CD8-positive, alpha-beta memory T cell (primary cell): ENCODE measurements around the gene BPIFB3. TPM values are rescaled to one million over a fixed set of nuclear protein-coding genes. Genes with fewer than 3 reads are reported as not detected.
A peak's percentile ranks its signal among the peaks of the same experiment; 100 is the strongest.

Experiments
- CTCF ChIA-PET: fragments of 350-600 bp; sonication (Branson Sonifier 250); formaldehyde crosslinking; loops from one replicate; lab custom pipeline; 2021; ENCODE audit warnings: antibody characterized with exemption; lab: Charles Lee
- POLR2A ChIA-PET: fragments of 350-600 bp; sonication (Branson Sonifier 250); formaldehyde crosslinking; loops from one replicate; lab custom pipeline; 2021; ENCODE audit warnings: antibody characterized with exemption; lab: Charles Lee
- DNase-seq, 5 donors: peaks; one replicate each; pipeline versions ENCODE4 v3.0.0 to v3.0.0-alpha.2; 2020 to 2022; ENCODE audit warnings: mixed read lengths in 1 of 5
- H3K27ac ChIP-seq: one replicate; pipeline ENCODE4 v1.7.0; 2013; ENCODE audit warnings: low read depth, mild to moderate bottlenecking, low read length, moderate library complexity
- H3K27me3 ChIP-seq: 2 replicates; pipeline ENCODE4 v1.7.0; 2013; ENCODE audit warnings: low read length, mild to moderate bottlenecking; ENCODE audit not compliant: insufficient read depth, poor library complexity, severe bottlenecking
- H3K36me3 ChIP-seq: 2 replicates; pipeline ENCODE4 v1.7.0; 2013; ENCODE audit warnings: mild to moderate bottlenecking, low read length, moderate library complexity; ENCODE audit not compliant: insufficient read depth
- H3K4me1 ChIP-seq: 2 replicates; pipeline ENCODE4 v1.7.0; 2013; ENCODE audit warnings: mild to moderate bottlenecking, low read length, moderate library complexity; ENCODE audit not compliant: insufficient read depth
- H3K4me3 ChIP-seq: 2 replicates; pipeline ENCODE4 v1.7.0; 2013; ENCODE audit warnings: mild to moderate bottlenecking, low read length
- H3K9me3 ChIP-seq: 2 replicates; pipeline ENCODE4 v1.7.0; 2013; ENCODE audit warnings: mild to moderate bottlenecking, low read length
- H3K27ac Mint-ChIP-seq, 8 donors: one replicate each; pipeline ENCODE4 v1.8.0; 2020 to 2021; ENCODE audit warnings: mixed read lengths in 8 of 8, mild to moderate bottlenecking in 6 of 8, inconsistent platforms in 3 of 8, moderate library complexity in 3 of 8
- H3K27me3 Mint-ChIP-seq, 2 donors: one replicate each; pipeline ENCODE4 v1.8.0; 2020 to 2021; ENCODE audit warnings: mixed read lengths in 2 of 2, mild to moderate bottlenecking in 1 of 2, moderate library complexity in 1 of 2
- H3K36me3 Mint-ChIP-seq, 3 donors: one replicate each; pipeline ENCODE4 v1.8.0; 2020 to 2021; ENCODE audit warnings: mixed read lengths in 3 of 3, inconsistent platforms in 1 of 3, mild to moderate bottlenecking in 1 of 3
- H3K4me1 Mint-ChIP-seq, 3 donors: one replicate each; pipeline ENCODE4 v1.8.0; 2020 to 2021; ENCODE audit warnings: mixed read lengths in 3 of 3, inconsistent platforms in 1 of 3, mild to moderate bottlenecking in 1 of 3
- H3K4me3 Mint-ChIP-seq, 7 donors: one replicate each; pipeline ENCODE4 v1.8.0; 2020 to 2021; ENCODE audit warnings: mixed read lengths in 7 of 7, mild to moderate bottlenecking in 6 of 7, moderate library complexity in 4 of 7, inconsistent platforms in 2 of 7
- H3K9me3 Mint-ChIP-seq, 5 donors: one replicate each; pipeline ENCODE4 v1.8.0; 2020 to 2022; ENCODE audit warnings: mixed read lengths in 5 of 5, mild to moderate bottlenecking in 3 of 5, moderate library complexity in 2 of 5, inconsistent platforms in 1 of 5
- polyA plus RNA-seq: library from polyadenylated mRNA; unstranded; fragments of 300-500 nt; fragmentation: Illumina TruSeq; gene quantifications from one replicate; pipeline ENCODE4 v1.2.3, GENCODE V29; 2021
- total RNA-seq, 2 experiments: library from RNA; stranded (reverse); gene quantifications; one replicate each; pipeline ENCODE4 v1.2.3, GENCODE V29; 2021

BPIFB3 gene
- total and polyA plus RNA-seq, 3 experiments from 2014 or later: not detected

DNA sequence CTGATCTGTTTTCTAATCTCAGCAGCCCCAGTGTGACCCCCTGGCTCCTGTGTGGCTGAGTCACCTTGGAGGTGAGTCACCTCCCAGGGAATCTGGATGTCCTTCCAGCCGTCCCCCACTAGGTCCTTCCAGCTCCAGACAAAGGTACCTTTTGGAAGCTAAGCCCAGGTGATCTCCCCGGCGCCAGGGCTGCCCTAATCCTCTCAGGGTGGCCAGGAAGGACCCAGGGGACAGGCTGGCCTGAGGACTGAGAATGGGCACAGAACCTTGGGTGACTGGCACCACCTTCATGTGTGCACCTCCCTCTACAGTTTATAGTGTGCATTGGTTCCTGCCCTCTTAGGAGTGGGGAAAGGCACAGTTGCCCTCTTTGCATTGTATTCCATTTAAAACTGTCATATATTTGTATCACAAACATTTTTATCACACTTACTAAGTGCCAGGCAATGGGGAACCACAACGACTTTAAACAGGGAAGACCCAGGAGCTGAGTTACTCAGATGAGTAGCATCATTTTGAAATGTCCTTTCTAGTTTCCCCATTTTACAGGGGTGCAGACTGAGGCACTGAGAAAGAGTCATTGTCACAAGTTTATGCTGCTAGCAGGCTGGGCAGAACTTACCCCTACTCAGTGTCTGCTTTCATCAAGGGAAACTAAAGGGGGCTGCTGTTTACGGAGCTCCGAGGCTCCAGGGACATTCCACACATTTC is 23.1 kb downstream of the BPIFB3 start:
- Histone ChIP-seq H3K27ac (no peak overlapping the region), H3K9me3 (no peaks in the 10 kb centered on the region), H3K27me3 (no peaks in the 10 kb centered on the region), H3K4me3 (no peak overlapping the region), H3K36me3 (no peaks in the 10 kb centered on the region), H3K4me1 (no peaks in the 10 kb centered on the region)
- ChIA-PET CTCF (interaction anchor here (0.7 to 2.6 kb wide), 3 partner anchors 14 to 281 kb away, joined by 3 to 7 read pairs (median 5); no protein-coding TSS in a partner anchor), POLR2A (no interaction called here)
- H3K27me3 Mint-ChIP-seq: peaks cover 0 to 4% of the 10 kb centered on the region in 2 donors
- no peaks in the 10 kb centered on the region for H3K36me3 Mint-ChIP-seq
- DNase-seq: peak in 1 of 5 donors; percentile 5
- H3K4me3 Mint-ChIP-seq: no peak overlapping the region
- peaks cover 0 to 8% (median 3%) of the 10 kb centered on the region in 3 donors for H3K4me1 Mint-ChIP-seq
- no peak overlapping the region for H3K27ac Mint-ChIP-seq
- no peaks in the 10 kb centered on the region for H3K9me3 Mint-ChIP-seq

- CTCF ChIA-PET: no interaction called here
- Histone ChIP-seq H3K9me3 (no peaks in the 10 kb centered on the region), H3K4me3 (no peak within 1 kb of the TSS), H3K27ac (no peak within 1 kb of the TSS), H3K36me3 (no peaks in the 10 kb centered on the region), H3K27me3 (no peaks in the 10 kb centered on the region), H3K4me1 (no peaks in the 10 kb centered on the region)
- no peak within 1 kb of the TSS for H3K4me3 Mint-ChIP-seq
- H3K9me3 Mint-ChIP-seq: no peaks in the 10 kb centered on the region
- H3K27ac Mint-ChIP-seq: no peak within 1 kb of the TSS
- H3K36me3 Mint-ChIP-seq: no peaks in the 10 kb centered on the region
- peaks cover 0 to 1% of the 10 kb centered on the region in 2 donors for H3K27me3 Mint-ChIP-seq
- H3K4me1 Mint-ChIP-seq: peaks cover 0 to 4% (median 3%) of the 10 kb centered on the region in 3 donors
- no peak for DNase-seq
- POLR2A ChIA-PET: no interaction called here
Observed at GRCh38 chr20:33079259-33079658, 25.6 kb downstream of the BPIFB3 start, which contains the start of gene BPIFB4. TSS of gene BPIFB4 (plus strand) at chr20:33079643. CDS start at chr20:33081527, 1,884 bp downstream.

GRCh38 chr20:33081411-33082154 is 27.9 kb downstream of the BPIFB3 start:
- Mint-ChIP-seq H3K27ac (no peak overlapping the region), H3K4me1 (peaks cover 0 to 4% (median 3%) of the 10 kb centered on the region in 3 donors), H3K9me3 (no peaks in the 10 kb centered on the region), H3K27me3 (no peaks in the 10 kb centered on the region), H3K4me3 (no peak overlapping the region), H3K36me3 (no peaks in the 10 kb centered on the region)
- Histone ChIP-seq H3K4me3 (no peak overlapping the region), H3K27ac (no peak overlapping the region), H3K36me3 (no peaks in the 10 kb centered on the region), H3K4me1 (no peaks in the 10 kb centered on the region), H3K27me3 (no peaks in the 10 kb centered on the region), H3K9me3 (no peaks in the 10 kb centered on the region)
- DNase-seq: no peak
- ChIA-PET POLR2A (no interaction called here), CTCF (no interaction called here)

- H3K4me1 ChIP-seq: no peaks in the 10 kb centered on the region
Observed at GRCh38 chr20:33082546-33082945, 28.8 kb downstream of the BPIFB3 start.

DNA sequence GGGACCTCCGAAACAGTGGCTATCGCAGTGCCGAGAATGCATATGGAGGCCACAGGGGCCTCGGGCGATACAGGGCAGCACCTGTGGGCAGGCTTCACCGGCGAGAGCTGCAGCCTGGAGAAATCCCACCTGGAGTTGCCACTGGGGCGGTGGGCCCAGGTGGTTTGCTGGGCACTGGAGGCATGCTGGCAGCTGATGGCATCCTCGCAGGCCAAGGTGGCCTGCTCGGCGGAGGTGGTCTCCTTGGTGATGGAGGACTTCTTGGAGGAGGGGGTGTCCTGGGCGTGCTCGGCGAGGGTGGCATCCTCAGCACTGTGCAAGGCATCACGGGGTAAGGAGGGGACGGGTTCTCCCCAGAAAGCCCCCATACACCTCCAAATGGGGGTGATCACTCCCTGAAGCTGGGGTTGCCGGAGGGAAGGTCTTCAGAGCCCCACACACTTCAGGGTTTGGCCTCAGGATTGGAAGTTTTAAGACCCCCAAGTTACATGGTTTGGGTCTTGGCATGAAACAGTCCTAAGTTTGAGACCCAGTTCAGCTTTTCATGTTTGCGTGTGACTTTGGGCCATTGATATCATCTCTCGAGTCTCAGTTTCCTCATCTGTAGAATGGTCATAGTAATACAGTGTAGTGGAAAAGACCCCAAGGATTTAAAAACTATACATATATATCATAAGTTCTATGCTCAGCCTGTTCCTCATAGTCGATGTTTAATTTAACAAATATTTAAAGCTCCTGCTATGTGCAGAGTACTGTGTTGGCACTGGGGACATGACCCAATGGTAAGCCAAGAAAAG is 30.0 kb downstream of the BPIFB3 start:
- no peak overlapping the region for H3K27ac ChIP-seq
- no peak overlapping the region for H3K4me3 ChIP-seq
- no peaks in the 10 kb centered on the region for H3K36me3 Mint-ChIP-seq
- no peak overlapping the region for H3K4me3 Mint-ChIP-seq
- no peaks in the 10 kb centered on the region for H3K4me1 ChIP-seq
- H3K27me3 ChIP-seq: no peaks in the 10 kb centered on the region
- no peaks in the 10 kb centered on the region for H3K27me3 Mint-ChIP-seq
- ChIA-PET CTCF (no interaction called here), POLR2A (no interaction called here)
- H3K36me3 ChIP-seq: no peaks in the 10 kb centered on the region
- no peaks in the 10 kb centered on the region for H3K9me3 ChIP-seq
- H3K27ac Mint-ChIP-seq: no peak overlapping the region
- no peaks in the 10 kb centered on the region for H3K9me3 Mint-ChIP-seq
- H3K4me1 Mint-ChIP-seq: no peaks in the 10 kb centered on the region
- DNase-seq: no peak

More at GRCh38 chr20:33082546-33082945, 28.8 kb downstream of the BPIFB3 start:
- Mint-ChIP-seq H3K27me3 (no peaks in the 10 kb centered on the region), H3K4me1 (no peaks in the 10 kb centered on the region), H3K27ac (no peak overlapping the region), H3K9me3 (no peaks in the 10 kb centered on the region), H3K4me3 (no peak overlapping the region), H3K36me3 (no peaks in the 10 kb centered on the region)
- no peaks in the 10 kb centered on the region for H3K27me3 ChIP-seq
- H3K9me3 ChIP-seq: no peaks in the 10 kb centered on the region
- no peak for DNase-seq
- ChIA-PET CTCF (no interaction called here), POLR2A (no interaction called here)
- H3K27ac ChIP-seq: no peak overlapping the region
- H3K36me3 ChIP-seq: no peaks in the 10 kb centered on the region
- H3K4me3 ChIP-seq: no peak overlapping the region

- Histone ChIP-seq H3K4me1 (no peaks in the 10 kb centered on the region), H3K9me3 (no peaks in the 10 kb centered on the region), H3K36me3 (no peaks in the 10 kb centered on the region), H3K4me3 (no peak overlapping the region), H3K27me3 (no peaks in the 10 kb centered on the region), H3K27ac (no peak overlapping the region)
- Mint-ChIP-seq H3K27me3 (no peaks in the 10 kb centered on the region), H3K9me3 (no peaks in the 10 kb centered on the region), H3K36me3 (no peaks in the 10 kb centered on the region), H3K27ac (no peak overlapping the region), H3K4me3 (no peak overlapping the region), H3K4me1 (no peaks in the 10 kb centered on the region)
- ChIA-PET CTCF (no interaction called here), POLR2A (no interaction called here)
- DNase-seq: no peak
Observed at GRCh38 chr20:33084722-33085121, 31.0 kb downstream of the BPIFB3 start.

GRCh38 chr20:33086052-33086722 is 32.5 kb downstream of the BPIFB3 start:
- H3K4me1 Mint-ChIP-seq: no peaks in the 10 kb centered on the region
- no peak for DNase-seq
- no peaks in the 10 kb centered on the region for H3K27me3 ChIP-seq
- no peaks in the 10 kb centered on the region for H3K36me3 Mint-ChIP-seq
- H3K27ac ChIP-seq: no peak overlapping the region
- H3K27me3 Mint-ChIP-seq: no peaks in the 10 kb centered on the region
- no peaks in the 10 kb centered on the region for H3K4me1 ChIP-seq
- H3K4me3 ChIP-seq: no peak overlapping the region
- no peak overlapping the region for H3K27ac Mint-ChIP-seq
- H3K9me3 Mint-ChIP-seq: no peaks in the 10 kb centered on the region
- ChIA-PET CTCF (no interaction called here), POLR2A (no interaction called here)
- no peaks in the 10 kb centered on the region for H3K9me3 ChIP-seq
- no peaks in the 10 kb centered on the region for H3K36me3 ChIP-seq
- no peak overlapping the region for H3K4me3 Mint-ChIP-seq
